ENCODE results near the gene APOB. TPM values are rescaled to one million over a fixed set of nuclear protein-coding genes. Genes with fewer than 3 reads are reported as not detected.
"Not testable (repeated sequence)": the region's sequence is repeated elsewhere in the genome, so short reads cannot be mapped to it uniquely, and the experiment has no call there.

The APOB gene
- total RNA-seq, 1 experiment from 2014 or later: not detected

DNA sequence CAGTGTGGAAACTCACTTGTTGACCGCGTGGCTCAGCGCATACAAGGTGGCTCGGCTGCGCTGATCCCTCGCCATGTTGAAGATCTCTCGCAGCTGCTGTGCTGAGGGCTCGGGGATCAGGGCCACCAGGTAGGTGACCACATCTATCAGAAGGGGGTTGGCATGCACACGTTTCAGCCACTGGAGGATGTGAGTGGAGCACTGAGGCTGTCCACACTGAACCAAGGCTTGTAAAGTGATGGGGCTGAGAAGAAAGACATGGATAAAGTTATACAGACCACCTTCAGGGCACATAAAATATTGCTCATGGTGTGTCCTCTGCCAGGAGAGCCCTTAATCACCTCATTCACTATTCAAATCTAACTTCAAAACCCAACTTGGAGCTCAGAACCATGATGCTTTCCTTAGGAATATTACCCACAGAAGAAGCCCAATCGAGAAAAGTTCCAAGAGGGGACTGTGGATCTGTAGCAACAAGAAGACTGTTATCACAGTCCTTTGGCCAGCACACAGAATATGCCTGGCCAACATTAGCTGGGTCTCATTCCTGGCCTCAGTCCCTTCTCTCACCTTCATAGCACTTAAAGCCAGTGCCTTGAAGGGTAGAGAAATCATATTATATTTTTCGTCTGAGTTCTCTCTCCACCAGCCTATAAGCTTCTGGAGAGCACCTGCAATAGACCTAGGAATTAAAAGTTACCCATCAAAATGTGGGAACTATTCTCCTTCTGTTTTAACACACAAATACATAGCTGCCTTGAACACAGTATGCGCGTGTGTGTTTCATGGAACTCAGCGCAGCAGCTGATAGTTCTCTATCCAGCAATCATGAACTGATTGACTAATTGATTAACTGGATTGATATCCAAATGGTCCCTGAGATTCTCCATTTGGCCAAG lies 11.3 kb downstream of the APOB start:
- no peak for DNase-seq (ENCODE audit: low read depth)

DNA sequence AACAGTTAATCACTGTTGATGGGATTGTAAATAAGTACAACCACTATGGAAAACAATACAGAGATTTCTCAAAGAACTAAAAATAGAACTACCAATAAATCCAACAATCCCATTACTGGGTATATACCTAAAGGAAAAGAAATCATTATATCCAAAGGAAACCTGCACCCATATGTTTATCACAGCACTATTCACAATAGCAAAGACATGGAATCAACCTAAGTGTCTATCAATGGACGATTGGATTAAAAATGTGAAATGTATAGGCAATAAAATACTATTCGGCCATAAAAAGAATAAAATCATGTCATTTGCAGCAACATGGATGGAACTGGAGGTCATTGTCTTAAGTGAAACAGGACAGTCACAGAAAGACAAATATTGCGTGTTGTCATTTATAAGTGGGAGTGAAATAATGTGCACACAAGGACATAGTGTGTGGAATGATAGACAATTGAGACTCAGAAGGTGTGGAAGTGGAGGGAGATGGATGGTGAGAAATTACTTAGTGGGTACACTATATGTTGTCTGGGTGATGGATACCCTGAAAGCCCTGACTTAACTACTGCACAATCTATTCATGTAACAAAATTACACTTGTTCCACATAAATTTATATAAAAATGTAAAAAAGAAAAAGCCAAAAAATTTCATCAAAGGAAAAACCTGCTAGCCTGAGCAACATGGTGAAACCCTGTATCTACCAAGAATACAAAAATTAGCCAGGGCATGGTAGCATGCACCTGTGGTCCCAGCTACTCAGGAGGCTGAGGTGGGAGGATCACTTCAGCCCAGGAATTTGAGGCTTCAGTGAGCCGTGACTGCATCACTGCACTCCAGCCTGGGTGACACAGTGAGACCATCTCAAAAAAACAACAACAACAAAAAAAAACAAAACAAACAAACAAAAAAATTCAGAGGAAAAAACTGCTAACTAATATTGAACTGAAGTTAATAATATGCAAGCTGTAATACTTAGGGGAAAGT lies 12.6 kb downstream of the APOB start:
- no peak for DNase-seq (ENCODE audit: low read depth)

DNA sequence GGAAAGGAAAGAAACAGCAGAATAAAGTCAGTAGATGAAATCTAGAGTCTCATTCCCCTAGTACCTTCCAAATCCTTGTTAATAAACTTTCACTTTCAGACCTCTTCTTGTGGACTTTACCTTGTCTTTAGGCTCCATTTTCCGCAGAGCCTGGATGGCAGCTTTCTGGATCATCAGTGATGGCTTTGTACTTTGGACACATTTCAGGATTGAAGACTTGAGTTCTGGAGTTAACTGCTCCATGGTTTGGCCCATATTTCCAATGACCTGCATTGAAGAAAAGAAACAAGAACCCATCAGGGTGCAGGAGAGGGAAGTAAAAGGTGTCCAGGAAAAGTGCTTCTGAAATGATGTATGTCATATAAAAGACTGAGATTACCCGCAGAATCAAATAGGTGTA lies 14.4 kb downstream of the APOB start:
- no peak for DNase-seq (ENCODE audit: low read depth)

GRCh38 chr2:21028951-21029350 lies 14.9 kb downstream of the APOB start:
- not testable (repeated sequence) for DNase-seq (ENCODE audit: low read depth)

DNA sequence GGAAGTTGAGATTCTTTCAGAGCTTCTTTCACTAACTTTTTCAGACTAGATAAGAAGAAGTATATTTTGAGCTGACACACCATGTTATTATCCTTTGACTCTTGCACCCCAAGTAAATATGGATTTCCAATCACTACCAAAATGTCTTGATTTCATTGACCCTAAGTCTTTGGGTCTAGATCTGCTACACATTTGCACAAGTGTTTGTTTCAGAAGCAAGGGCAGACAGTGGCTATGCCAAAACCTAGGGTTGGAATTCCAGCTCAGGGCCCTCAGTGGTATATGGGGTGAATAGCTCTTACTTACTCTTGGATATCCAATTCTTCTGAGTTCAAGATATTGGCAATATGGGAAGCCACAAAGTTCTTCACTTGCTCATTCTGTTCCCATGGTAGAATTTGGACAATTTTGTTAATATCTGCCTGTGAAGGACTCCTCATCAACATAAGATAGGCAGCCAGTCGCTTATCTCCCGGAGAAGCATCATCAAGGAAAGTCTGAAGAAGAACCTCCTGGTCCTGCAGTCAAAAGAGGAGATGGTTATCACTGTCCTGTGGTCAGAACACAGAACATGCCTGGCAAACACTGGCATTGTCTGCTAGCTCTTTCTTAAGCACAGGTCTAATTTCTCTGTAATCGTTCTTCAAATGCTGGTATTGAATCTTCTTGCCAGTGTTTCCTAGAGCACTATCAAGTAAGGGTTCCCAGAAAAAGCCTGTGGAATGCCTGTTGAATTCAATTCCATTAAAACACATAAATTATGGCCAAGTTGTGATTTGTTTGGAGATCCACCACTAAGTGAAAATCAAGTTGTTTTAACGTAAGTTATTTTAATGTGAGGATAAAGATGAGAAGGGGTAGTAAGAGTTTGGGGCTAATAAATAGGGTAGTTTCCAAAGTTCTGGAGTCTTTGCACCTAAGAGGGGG lies 15.6 kb downstream of the APOB start:
- DNase-seq (ENCODE audit: low read depth): no peak

DNA sequence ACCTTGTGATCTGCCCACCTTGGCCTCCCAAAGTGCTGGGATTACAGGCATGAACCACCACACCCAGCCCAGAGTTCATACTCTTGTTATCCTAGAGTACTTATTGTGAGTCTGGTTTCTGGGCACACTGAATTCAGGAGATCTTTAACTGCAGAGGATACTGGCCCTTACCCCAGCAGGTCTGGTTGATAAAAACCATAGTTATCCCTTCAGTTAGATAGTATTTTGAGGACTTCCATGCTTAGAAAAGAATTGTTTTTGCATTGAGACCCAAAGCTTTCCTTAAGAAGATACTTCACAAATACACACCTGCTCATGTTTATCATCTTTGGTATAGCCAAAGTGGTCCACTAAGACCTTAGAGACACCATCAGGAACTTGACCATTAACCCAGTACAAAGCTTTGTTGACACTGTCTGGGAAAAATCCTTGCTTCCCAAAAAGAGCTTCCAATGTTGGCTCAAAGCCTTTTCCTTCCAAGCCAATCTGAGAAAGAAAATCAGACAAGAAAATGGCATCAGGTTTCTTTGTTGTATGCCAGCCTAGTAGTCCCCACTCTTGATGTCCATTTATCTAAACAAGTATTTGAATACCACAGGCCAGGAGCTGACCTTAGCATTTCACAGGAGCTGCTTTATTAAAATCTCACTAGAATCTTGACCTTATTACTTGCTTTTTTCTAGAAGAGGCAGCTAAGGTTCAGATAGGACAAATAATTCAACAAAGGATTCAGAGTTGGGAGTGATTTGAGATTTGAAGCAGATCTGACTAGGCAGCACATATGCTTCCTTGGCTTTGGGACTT lies 17.2 kb downstream of the APOB start:
- DNase-seq (ENCODE audit: low read depth): no peak

GRCh38 chr2:21025690-21026478 lies 18.0 kb downstream of the APOB start:
- DNase-seq (ENCODE audit: low read depth): no peak

GRCh38 chr2:21024722-21025389 lies 19.0 kb downstream of the APOB start:
- DNase-seq (ENCODE audit: low read depth): no peak

DNA sequence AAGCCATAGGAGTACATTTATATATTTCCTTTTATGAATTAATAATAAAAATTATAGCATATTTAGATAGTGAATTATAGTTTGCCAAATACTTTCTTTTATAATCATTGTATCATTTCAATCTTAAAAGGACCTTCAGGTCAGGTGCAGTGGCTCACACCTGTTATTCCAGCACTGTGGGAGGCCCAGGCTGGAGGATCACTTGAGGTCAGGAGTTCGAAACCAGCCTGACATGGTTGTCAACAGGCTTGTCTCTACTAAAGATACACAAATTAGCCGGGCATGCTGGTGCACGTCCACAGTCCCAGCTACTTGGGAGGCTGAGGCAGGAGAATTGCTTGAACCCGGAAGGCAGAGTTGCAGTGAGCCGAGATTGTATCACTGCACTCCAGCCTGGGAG lies 19.7 kb downstream of the APOB start:
- DNase-seq (ENCODE audit: low read depth): no peak

DNA sequence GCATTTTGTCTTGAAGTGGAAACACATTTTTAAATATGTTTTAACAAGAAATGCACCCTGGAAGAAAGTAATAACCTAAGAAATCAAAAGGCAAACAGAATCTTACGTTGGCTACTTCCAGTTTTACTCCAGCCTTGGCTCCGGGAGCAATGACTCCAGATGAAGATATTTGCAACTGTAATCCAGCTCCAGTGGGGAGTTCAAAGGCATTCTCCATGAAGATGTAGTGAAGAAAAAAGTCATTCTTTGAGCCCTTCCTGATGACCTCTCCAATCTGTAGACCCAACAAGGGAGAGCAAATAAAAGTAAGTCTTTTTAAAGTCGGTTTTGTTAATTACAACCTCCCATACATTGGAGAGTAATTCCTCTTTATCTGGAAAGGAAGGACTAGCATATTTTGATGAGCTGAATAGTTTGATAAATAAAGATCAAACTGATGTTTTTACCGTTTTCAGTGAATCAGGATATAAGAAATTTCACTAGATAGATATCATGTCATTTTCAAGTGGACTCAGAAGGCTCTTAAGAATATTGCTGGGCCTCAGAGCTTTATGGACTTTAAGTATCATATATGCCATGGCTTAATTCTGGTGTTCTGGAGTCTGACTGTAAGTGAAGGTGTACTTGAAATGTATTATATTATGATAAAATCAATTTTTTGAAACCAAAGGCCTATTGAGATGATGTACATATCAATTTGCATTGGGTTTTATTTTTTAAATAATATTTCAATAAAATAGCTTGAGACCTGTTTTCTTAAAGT lies 20.3 kb downstream of the APOB start:
- DNase-seq (ENCODE audit: low read depth): no peak

DNA sequence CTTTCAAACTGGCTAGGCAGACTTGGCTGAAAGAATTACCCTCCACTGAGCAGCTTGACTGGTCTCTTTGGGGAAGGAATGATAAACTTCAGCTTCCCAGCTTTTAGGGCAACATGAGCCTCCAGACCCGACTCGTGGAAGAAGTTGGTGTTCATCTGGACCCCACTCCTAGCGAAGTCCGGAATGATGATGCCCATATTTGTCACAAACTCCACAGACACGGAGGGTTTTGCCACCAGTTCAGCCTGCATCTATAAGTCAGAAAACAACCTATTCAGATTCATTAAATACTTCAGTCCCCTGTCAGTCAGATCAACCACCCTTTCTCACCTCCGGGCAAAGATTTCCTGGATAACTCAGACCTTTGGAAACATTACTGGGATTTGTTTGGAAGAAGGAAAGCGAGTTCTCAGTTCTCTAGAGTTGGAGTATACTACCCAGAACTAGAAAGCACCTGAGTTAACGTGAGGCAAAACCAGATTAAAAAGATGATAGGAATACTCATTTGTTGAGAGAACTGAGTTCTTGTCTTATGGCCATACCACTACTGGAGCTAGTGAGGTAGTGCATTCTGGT lies 21.0 kb downstream of the APOB start:
- DNase-seq (ENCODE audit: low read depth): no peak

DNA sequence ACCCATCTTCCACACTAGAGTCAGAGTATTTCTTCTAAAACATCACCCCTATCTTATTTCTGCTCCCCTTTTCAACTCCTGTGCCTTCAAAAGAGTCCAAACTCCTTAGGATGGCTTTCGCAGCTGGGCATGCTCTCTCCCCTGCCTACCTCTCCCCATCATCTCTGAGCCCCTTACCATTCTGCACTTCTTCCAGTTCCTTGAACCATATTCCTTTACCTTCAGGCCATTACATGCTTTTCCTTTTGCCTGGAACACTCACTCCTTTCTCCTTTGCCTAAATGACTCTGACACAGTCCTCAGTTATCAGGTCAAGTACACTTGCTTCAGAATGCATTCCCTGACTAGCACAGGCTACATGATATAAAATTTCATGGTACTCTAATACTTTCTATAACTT lies 22.4 kb downstream of the APOB start:
- DNase-seq (ENCODE audit: low read depth): no peak

- DNase-seq (ENCODE audit: low read depth): no peak
Observed at GRCh38 chr2:21020668-21021288, 23.1 kb downstream of the APOB start.

DNA sequence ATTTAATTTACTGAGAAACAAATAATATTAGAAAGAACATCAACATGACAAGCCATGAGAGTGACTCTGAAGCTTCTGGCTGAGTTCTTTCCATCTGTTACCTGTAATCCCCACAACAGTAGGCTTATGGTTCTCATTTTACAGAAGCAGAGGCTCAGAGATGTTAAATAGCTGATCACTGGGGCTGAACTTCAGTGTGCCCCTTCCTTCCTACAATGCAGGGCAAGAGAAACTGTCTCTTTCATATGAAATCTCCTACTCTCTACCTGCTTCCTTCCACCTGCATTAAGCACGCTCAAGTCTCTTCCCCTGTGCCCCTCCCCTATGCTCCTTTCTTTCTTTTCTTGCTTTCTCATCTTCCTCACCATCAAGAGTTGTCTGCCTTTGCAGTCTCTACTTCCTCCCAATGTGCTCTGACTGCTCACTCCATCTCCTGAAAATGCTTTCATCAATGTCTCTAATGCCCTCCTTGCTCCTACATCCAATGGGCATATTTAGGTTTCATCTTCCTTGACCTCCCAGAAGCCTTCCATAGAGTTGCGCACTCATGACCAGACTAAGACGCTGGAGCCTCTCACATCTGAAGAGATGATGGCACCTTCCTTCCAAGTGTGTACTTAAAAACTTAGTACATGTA lies 23.7 kb downstream of the APOB start:
- DNase-seq (ENCODE audit: low read depth): no peak

DNA sequence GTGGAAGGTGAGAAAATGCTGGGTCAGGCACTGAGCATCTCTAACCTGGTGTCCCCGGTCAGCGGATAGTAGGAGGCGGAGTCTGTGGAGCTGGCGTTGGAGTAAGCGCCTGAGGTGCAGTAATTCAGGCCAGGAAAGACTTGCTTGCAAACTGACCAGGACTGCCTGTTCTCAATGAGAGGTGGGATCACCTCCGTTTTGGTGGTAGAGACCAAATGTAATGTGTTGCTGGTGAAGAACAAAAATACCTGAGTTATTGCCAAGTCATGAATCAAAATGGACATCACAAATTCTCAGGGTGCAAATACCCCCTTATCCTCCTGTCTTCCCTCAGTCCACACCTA lies 24.2 kb downstream of the APOB start:
- DNase-seq (ENCODE audit: low read depth): no peak

DNA sequence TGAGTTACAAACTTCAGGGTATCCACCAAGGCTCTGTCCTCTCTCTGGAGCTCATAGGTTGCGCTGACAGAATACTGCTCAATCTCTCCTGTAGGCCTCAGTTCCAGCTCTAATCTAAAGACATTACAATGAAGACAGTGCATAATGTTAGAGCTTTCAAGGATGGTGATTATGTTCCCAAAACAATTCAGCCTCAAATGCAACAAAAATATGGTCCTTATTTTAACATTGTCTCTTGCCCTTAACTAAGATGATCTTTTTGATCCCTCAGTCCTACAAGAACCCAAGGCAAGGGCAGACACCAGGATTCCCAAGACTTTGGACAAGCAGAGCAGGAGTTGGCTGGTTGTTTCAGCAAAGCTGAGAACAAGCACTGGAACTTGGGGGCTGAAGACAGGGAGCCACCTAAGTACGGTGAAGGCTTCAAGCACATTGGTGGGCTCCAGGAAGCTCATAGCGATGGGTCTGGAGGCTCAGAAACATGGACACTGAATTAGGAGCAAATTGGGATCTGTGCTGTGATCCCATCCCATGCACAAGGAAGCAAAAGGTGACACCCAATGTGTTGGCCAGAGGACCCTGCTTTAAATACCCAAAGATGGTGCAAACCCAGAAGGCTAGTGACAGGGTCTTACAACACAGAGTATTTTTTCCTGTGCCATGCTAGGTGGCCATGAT lies 24.7 kb downstream of the APOB start:
- no peak for DNase-seq (ENCODE audit: low read depth)

DNA sequence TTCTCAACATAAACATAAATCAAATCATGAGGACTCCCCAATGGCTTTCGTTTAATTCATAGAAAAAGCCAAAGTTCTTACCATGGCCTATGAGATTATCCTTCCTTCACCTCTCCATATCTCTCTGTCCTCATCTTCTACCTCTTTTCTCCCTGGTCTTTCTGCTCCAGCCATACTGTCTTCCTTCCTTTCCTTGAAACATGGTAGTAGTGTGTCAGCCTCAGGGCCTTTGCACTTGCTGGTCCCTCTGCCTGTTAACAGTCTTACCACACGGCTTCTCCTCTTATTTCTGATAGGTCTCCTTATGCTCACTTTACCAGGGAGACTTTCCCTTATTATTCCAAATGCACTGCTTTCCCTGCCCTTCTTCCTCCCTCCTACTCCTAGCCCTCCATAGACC lies 25.6 kb downstream of the APOB start:
- no peak for DNase-seq (ENCODE audit: low read depth)

Measured in RPMI7951 (cell line).